ENCODE results near the gene TSNAX. TPM values are rescaled to one million over a fixed set of nuclear protein-coding genes. Genes with fewer than 3 reads are reported as not detected.

Gene TSNAX
- total and polyA plus RNA-seq, 2 of the 8 experiments (the other 6 are each of a cell fraction or from before 2014, with no cell fraction given): 7.7 to 34.0 TPM

DNA sequence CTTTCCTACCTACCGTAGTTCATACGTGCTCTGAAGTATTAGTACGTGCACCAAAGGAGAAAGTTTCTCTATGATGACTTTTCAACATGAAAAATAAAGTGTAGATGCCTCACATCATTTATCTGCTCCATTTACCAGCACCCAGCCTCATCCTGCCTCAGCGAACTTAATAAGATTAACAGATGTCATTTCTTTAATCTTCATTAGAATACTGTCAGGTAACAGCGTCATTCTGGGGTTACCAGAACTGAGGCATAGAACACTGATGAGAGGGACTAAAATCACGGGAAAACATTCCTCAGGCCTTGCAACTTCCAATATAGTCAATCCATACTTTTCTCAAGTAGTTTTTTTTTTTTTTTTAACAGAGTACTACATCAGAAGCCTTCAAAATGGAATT is 54.9 kb downstream of the TSNAX start (continued):
- no peak for TF ChIP-seq GTF2F1 (IDR thresholded peaks at IDR 0.05; ENCODE audit: borderline replicate concordance, low read depth, low read length)
- TF ChIP-seq SP1 (IDR thresholded peaks at IDR 0.05; ENCODE audit: low read depth, low read length): no peak
- no peak for TF ChIP-seq TAF1 (IDR thresholded peaks at IDR 0.05; ENCODE audit: low read depth, low read length)
- TF ChIP-seq, protein P1, sequence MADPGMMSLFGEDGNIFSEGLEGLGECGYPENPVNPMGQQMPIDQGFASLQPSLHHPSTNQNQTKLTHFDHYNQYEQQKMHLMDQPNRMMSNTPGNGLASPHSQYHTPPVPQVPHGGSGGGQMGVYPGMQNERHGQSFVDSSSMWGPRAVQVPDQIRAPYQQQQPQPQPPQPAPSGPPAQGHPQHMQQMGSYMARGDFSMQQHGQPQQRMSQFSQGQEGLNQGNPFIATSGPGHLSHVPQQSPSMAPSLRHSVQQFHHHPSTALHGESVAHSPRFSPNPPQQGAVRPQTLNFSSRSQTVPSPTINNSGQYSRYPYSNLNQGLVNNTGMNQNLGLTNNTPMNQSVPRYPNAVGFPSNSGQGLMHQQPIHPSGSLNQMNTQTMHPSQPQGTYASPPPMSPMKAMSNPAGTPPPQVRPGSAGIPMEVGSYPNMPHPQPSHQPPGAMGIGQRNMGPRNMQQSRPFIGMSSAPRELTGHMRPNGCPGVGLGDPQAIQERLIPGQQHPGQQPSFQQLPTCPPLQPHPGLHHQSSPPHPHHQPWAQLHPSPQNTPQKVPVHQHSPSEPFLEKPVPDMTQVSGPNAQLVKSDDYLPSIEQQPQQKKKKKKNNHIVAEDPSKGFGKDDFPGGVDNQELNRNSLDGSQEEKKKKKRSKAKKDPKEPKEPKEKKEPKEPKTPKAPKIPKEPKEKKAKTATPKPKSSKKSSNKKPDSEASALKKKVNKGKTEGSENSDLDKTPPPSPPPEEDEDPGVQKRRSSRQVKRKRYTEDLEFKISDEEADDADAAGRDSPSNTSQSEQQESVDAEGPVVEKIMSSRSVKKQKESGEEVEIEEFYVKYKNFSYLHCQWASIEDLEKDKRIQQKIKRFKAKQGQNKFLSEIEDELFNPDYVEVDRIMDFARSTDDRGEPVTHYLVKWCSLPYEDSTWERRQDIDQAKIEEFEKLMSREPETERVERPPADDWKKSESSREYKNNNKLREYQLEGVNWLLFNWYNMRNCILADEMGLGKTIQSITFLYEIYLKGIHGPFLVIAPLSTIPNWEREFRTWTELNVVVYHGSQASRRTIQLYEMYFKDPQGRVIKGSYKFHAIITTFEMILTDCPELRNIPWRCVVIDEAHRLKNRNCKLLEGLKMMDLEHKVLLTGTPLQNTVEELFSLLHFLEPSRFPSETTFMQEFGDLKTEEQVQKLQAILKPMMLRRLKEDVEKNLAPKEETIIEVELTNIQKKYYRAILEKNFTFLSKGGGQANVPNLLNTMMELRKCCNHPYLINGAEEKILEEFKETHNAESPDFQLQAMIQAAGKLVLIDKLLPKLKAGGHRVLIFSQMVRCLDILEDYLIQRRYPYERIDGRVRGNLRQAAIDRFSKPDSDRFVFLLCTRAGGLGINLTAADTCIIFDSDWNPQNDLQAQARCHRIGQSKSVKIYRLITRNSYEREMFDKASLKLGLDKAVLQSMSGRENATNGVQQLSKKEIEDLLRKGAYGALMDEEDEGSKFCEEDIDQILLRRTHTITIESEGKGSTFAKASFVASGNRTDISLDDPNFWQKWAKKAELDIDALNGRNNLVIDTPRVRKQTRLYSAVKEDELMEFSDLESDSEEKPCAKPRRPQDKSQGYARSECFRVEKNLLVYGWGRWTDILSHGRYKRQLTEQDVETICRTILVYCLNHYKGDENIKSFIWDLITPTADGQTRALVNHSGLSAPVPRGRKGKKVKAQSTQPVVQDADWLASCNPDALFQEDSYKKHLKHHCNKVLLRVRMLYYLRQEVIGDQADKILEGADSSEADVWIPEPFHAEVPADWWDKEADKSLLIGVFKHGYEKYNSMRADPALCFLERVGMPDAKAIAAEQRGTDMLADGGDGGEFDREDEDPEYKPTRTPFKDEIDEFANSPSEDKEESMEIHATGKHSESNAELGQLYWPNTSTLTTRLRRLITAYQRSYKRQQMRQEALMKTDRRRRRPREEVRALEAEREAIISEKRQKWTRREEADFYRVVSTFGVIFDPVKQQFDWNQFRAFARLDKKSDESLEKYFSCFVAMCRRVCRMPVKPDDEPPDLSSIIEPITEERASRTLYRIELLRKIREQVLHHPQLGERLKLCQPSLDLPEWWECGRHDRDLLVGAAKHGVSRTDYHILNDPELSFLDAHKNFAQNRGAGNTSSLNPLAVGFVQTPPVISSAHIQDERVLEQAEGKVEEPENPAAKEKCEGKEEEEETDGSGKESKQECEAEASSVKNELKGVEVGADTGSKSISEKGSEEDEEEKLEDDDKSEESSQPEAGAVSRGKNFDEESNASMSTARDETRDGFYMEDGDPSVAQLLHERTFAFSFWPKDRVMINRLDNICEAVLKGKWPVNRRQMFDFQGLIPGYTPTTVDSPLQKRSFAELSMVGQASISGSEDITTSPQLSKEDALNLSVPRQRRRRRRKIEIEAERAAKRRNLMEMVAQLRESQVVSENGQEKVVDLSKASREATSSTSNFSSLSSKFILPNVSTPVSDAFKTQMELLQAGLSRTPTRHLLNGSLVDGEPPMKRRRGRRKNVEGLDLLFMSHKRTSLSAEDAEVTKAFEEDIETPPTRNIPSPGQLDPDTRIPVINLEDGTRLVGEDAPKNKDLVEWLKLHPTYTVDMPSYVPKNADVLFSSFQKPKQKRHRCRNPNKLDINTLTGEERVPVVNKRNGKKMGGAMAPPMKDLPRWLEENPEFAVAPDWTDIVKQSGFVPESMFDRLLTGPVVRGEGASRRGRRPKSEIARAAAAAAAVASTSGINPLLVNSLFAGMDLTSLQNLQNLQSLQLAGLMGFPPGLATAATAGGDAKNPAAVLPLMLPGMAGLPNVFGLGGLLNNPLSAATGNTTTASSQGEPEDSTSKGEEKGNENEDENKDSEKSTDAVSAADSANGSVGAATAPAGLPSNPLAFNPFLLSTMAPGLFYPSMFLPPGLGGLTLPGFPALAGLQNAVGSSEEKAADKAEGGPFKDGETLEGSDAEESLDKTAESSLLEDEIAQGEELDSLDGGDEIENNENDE (IDR thresholded peaks at IDR 0.05; ENCODE audit: insufficient replicate concordance, low read length): no peak
